Spleen (tissue), 7 donors: ENCODE measurements around the gene SYCP3.

Experiments used
- POLR2A ChIP-seq, 3 donors: fragments of 450-650 bp; IDR thresholded peaks; one replicate each; pipeline ENCODE4 v1.5.1; 2017; ENCODE audit warnings: antibody characterized with exemption in 3 of 3, mild to moderate bottlenecking in 1 of 3
- POLR2AphosphoS5 ChIP-seq, 3 donors: sonication (generic); formaldehyde crosslinking; IDR thresholded peaks; one replicate each; pipeline ENCODE4 v1.5.1; 2017; ENCODE audit warnings: antibody characterized with exemption in 3 of 3
- TF ChIP-seq, protein P1 (sequence below), 11 experiments: fragments of 200-600 bp in 7 of 11; fragments of 450-650 bp in 4 of 11; sonication (generic) in 4 of 11; IDR thresholded peaks in 8 of 11; conservative IDR thresholded peaks in 3 of 11; 1 replicate in 7 of 11; 2 replicates in 4 of 11; pipeline versions ENCODE4 v1.4.0 to v1.8.0; 2016 to 2021; ENCODE audit warnings: antibody characterized with exemption in 11 of 11, inconsistent platforms in 4 of 11, mild to moderate bottlenecking in 1 of 11
- donor health status: DM: no; HTN: no; CAD: no; lungs with moderate emphysema.
- donor health status: DM: no; HTN: no; CAD: no.
- donor health status: DM: no; HTN: no; CAD: no.

DNA sequence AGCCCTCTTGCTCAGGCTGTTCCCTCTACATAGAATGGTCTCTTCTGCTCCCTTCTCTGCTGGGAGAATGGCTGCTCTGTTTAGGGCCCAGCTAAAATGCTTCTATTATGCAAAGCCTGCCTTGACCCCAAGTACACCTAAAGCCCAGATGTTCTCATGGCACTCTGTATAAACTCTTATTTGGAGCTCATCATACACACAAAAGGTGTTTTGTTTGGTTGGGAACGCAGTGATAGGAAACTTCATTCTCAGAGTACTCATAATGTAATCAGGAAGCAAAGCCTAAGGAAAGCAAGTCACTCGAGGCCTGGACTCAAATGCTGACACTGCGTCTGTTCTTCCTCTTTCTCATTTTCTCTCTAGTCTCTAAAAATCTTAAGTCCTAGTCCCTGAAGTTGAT lies 38.2 kb upstream of the SYCP3 start:
- TF ChIP-seq, protein P1, sequence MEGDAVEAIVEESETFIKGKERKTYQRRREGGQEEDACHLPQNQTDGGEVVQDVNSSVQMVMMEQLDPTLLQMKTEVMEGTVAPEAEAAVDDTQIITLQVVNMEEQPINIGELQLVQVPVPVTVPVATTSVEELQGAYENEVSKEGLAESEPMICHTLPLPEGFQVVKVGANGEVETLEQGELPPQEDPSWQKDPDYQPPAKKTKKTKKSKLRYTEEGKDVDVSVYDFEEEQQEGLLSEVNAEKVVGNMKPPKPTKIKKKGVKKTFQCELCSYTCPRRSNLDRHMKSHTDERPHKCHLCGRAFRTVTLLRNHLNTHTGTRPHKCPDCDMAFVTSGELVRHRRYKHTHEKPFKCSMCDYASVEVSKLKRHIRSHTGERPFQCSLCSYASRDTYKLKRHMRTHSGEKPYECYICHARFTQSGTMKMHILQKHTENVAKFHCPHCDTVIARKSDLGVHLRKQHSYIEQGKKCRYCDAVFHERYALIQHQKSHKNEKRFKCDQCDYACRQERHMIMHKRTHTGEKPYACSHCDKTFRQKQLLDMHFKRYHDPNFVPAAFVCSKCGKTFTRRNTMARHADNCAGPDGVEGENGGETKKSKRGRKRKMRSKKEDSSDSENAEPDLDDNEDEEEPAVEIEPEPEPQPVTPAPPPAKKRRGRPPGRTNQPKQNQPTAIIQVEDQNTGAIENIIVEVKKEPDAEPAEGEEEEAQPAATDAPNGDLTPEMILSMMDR (IDR thresholded peaks at IDR 0.05 in 8 of 11, conservative IDR thresholded peaks at IDR 0.05 in 3 of 11) = no peak
- TF ChIP-seq POLR2A (IDR thresholded peaks at IDR 0.05) = no peak
- TF ChIP-seq POLR2AphosphoS5 (IDR thresholded peaks at IDR 0.05) = no peak
